WTC11 (cell line): ENCODE results near the gene AKNAD1.

ENCODE experiments used
- ATF1 ChIP-seq: sonication (generic); formaldehyde crosslinking; IDR thresholded peaks from 2 replicates; pipeline ENCODE4 v1.8.1; 2023; ENCODE audit warnings: mild to moderate bottlenecking, moderate library complexity, missing genetic modification reagents
- ATF2 ChIP-seq: sonication (generic); formaldehyde crosslinking; IDR thresholded peaks from 2 replicates; pipeline ENCODE4 v1.8.1; 2022; ENCODE audit warnings: low read depth, missing genetic modification reagents, borderline replicate concordance
- CREM ChIP-seq: sonication (generic); formaldehyde crosslinking; IDR thresholded peaks from 2 replicates; pipeline ENCODE4 v1.8.1; 2022; ENCODE audit warnings: mild to moderate bottlenecking, missing genetic modification reagents, moderate library complexity
- ESRRA ChIP-seq: sonication (generic); formaldehyde crosslinking; IDR thresholded peaks from 2 replicates; pipeline ENCODE4 v1.8.1; 2022; ENCODE audit warnings: mild to moderate bottlenecking, missing genetic modification reagents, borderline replicate concordance
- RELA ChIP-seq: sonication (generic); formaldehyde crosslinking; IDR thresholded peaks from 2 replicates; pipeline ENCODE4 v1.8.1; 2022; ENCODE audit warnings: missing genetic modification reagents, mild to moderate bottlenecking, borderline replicate concordance
- SP1 ChIP-seq: sonication (generic); formaldehyde crosslinking; conservative IDR thresholded peaks from 2 replicates; pipeline ENCODE4 v1.8.1; 2022; ENCODE audit warnings: missing genetic modification reagents
- ZNF232 ChIP-seq: sonication (generic); formaldehyde crosslinking; IDR thresholded peaks from 2 replicates; pipeline ENCODE4 v1.8.0; 2022; ENCODE audit warnings: mild to moderate bottlenecking, missing genetic modification reagents
- TF ChIP-seq, protein P1 (sequence below): fragments of 200-600 bp; IDR thresholded peaks from 2 replicates; pipeline ENCODE4 v1.8.0; 2022; ENCODE audit warnings: antibody characterized with exemption
- TF ChIP-seq, protein P2 (sequence below): sonication (generic); formaldehyde crosslinking; IDR thresholded peaks from 2 replicates; pipeline ENCODE4 v1.8.0; 2023; ENCODE audit warnings: missing genetic modification reagents, mild to moderate bottlenecking, borderline replicate concordance

- TF ChIP-seq, protein P1, sequence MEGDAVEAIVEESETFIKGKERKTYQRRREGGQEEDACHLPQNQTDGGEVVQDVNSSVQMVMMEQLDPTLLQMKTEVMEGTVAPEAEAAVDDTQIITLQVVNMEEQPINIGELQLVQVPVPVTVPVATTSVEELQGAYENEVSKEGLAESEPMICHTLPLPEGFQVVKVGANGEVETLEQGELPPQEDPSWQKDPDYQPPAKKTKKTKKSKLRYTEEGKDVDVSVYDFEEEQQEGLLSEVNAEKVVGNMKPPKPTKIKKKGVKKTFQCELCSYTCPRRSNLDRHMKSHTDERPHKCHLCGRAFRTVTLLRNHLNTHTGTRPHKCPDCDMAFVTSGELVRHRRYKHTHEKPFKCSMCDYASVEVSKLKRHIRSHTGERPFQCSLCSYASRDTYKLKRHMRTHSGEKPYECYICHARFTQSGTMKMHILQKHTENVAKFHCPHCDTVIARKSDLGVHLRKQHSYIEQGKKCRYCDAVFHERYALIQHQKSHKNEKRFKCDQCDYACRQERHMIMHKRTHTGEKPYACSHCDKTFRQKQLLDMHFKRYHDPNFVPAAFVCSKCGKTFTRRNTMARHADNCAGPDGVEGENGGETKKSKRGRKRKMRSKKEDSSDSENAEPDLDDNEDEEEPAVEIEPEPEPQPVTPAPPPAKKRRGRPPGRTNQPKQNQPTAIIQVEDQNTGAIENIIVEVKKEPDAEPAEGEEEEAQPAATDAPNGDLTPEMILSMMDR, result no peak
- TF ChIP-seq ESRRA, result no peak
- no peak for TF ChIP-seq ATF1 (CRISPR knock-in tag)
- no peak for TF ChIP-seq SP1 (CRISPR knock-in tag)
- TF ChIP-seq RELA (CRISPR knock-in tag), result no peak
- TF ChIP-seq ZNF232 (CRISPR knock-in tag), result no peak
- TF ChIP-seq ATF2 (CRISPR knock-in tag), result no peak
- TF ChIP-seq, protein P2, sequence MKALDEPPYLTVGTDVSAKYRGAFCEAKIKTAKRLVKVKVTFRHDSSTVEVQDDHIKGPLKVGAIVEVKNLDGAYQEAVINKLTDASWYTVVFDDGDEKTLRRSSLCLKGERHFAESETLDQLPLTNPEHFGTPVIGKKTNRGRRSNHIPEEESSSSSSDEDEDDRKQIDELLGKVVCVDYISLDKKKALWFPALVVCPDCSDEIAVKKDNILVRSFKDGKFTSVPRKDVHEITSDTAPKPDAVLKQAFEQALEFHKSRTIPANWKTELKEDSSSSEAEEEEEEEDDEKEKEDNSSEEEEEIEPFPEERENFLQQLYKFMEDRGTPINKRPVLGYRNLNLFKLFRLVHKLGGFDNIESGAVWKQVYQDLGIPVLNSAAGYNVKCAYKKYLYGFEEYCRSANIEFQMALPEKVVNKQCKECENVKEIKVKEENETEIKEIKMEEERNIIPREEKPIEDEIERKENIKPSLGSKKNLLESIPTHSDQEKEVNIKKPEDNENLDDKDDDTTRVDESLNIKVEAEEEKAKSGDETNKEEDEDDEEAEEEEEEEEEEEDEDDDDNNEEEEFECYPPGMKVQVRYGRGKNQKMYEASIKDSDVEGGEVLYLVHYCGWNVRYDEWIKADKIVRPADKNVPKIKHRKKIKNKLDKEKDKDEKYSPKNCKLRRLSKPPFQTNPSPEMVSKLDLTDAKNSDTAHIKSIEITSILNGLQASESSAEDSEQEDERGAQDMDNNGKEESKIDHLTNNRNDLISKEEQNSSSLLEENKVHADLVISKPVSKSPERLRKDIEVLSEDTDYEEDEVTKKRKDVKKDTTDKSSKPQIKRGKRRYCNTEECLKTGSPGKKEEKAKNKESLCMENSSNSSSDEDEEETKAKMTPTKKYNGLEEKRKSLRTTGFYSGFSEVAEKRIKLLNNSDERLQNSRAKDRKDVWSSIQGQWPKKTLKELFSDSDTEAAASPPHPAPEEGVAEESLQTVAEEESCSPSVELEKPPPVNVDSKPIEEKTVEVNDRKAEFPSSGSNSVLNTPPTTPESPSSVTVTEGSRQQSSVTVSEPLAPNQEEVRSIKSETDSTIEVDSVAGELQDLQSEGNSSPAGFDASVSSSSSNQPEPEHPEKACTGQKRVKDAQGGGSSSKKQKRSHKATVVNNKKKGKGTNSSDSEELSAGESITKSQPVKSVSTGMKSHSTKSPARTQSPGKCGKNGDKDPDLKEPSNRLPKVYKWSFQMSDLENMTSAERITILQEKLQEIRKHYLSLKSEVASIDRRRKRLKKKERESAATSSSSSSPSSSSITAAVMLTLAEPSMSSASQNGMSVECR (CRISPR knock-in tag), result no peak
- TF ChIP-seq CREM (CRISPR knock-in tag), result no peak
These were observed 39.6 kb upstream of the AKNAD1 start for GRCh38 chr1:108896146-108897145.
